HepG2 (cell line): ENCODE results near the gene IZUMO4. TPM values are rescaled to one million over a fixed set of nuclear protein-coding genes. Genes with fewer than 3 reads are reported as not detected.

Source experiments
- ATAC-seq: fragments of 200-7000 bp; cut with Tn5 transposase; 3 replicates; pipeline ENCODE4 v1.9.1; 2020; ENCODE audit warnings: mild to moderate bottlenecking, moderate library complexity
- BruUV-seq: library from RNA; stranded (reverse); fragments of 400-500 nt; replicated peaks from 2 replicates; lab custom pipeline; 2021; lab: Mats Ljungman, UMichigan
- CTCF ChIA-PET: fragments of 300-600 bp; formaldehyde crosslinking; extraction: SDS; loops from one replicate; lab custom pipeline; 2021; ENCODE audit warnings: low total read pairs, inconsistent platforms, low intra/inter-chr PET ratio; lab: Yijun Ruan, JAX
- POLR2A ChIA-PET: fragments of 350-600 bp; sonication (Branson Sonifier 250); formaldehyde crosslinking; loops from one replicate; lab custom pipeline; 2020; ENCODE audit warnings: antibody characterized with exemption, inconsistent platforms; lab: Yijun Ruan, JAX
- DNase-seq: peaks from one replicate; pipeline ENCODE4 v3.0.0-alpha.2; 2015; ENCODE audit warnings: low spot score
- FAIRE-seq: peaks from 3 replicates; lab custom pipeline; 2011; peaks lifted over from hg19 to GRCh38; lab: Jason Lieb, UNC
- H2AFZ ChIP-seq: one replicate; pipeline ENCODE4 v1.6.1; 2011; ENCODE audit warnings: low read length, inconsistent platforms
- H3K27ac ChIP-seq: fragments of 300-600 bp; 3 replicates; pipeline ENCODE4 v1.8.0; 2011; ENCODE audit warnings: mixed run types, mild to moderate bottlenecking, mixed read lengths, low read length, inconsistent platforms; ENCODE audit not compliant: insufficient read depth; ENCODE audit errors: extremely low read length
- H3K27me3 ChIP-seq, 2 experiments: fragments of 200-600 bp in 1 of 2; 2 replicates in 1 of 2; 3 replicates in 1 of 2; pipeline versions ENCODE4 v1.6.0 to v1.8.0; 2011; ENCODE audit warnings: low read length in 2 of 2, mild to moderate bottlenecking in 2 of 2, moderate library complexity in 2 of 2, inconsistent platforms in 1 of 2; ENCODE audit not compliant: insufficient read depth in 2 of 2, control insufficient read depth in 1 of 2
- H3K36me3 ChIP-seq, 2 experiments: fragments of 200-600 bp in 1 of 2; replicated peaks in 1 of 2; 2 replicates in 1 of 2; 3 replicates in 1 of 2; pipeline versions ENCODE4 v1.5.1 to v1.8.0; 2011; ENCODE audit warnings: low read length in 2 of 2, inconsistent platforms in 1 of 2; ENCODE audit not compliant: insufficient read depth in 2 of 2, control insufficient read depth in 1 of 2
- H3K4me1 ChIP-seq: 2 replicates; pipeline ENCODE4 v1.5.1; 2012; ENCODE audit warnings: low read length, inconsistent platforms; ENCODE audit not compliant: insufficient read depth
- H3K4me2 ChIP-seq: 2 replicates; pipeline ENCODE4 v1.6.0; 2011; ENCODE audit warnings: low read depth, low read length, inconsistent platforms
- H3K4me3 ChIP-seq, 3 experiments: fragments of 200-600 bp in 1 of 3; sonication (generic), shearing (Covaris generic) in 1 of 3; replicated peaks in 1 of 3; 2 replicates each; pipeline ENCODE4 v1.5.1; 2011 to 2016; ENCODE audit warnings: low read length in 3 of 3, inconsistent platforms in 2 of 3, low read depth in 2 of 3, mild to moderate bottlenecking in 2 of 3, control low read depth in 1 of 3, mixed read lengths in 1 of 3; ENCODE audit not compliant: insufficient read depth in 1 of 3
- H3K79me2 ChIP-seq: one replicate; pipeline ENCODE4 v1.6.1; 2011; ENCODE audit warnings: low read length, inconsistent platforms; ENCODE audit not compliant: insufficient read depth
- H3K9ac ChIP-seq: 2 replicates; pipeline ENCODE4 v1.6.0; 2011; ENCODE audit warnings: mild to moderate bottlenecking, low read depth, low read length, inconsistent platforms; ENCODE audit not compliant: insufficient read depth
- H3K9me3 ChIP-seq: 2 replicates; pipeline ENCODE4 v1.5.1; 2012; ENCODE audit warnings: mild to moderate bottlenecking, low read length
- H4K20me1 ChIP-seq: 2 replicates; pipeline ENCODE4 v1.6.0; 2011; ENCODE audit warnings: inconsistent platforms, mild to moderate bottlenecking, low read length, moderate library complexity; ENCODE audit not compliant: insufficient read depth
- CHD4 ChIP-seq: fragments of 200-600 bp; sonication (generic); IDR thresholded peaks from 2 replicates; pipeline ENCODE4 v1.7.0; 2017; ENCODE audit warnings: mild to moderate bottlenecking, low read length, borderline replicate concordance
- EEA1 ChIP-seq: sonication (generic); formaldehyde crosslinking; IDR thresholded peaks from 2 replicates; pipeline ENCODE4 v1.5.1; 2020; ENCODE audit warnings: mild to moderate bottlenecking, missing genetic modification reagents, borderline replicate concordance
- ETV5 ChIP-seq: IDR thresholded peaks from 2 replicates; pipeline ENCODE4 v1.6.1; 2018; ENCODE audit warnings: missing biosample characterization, missing genetic modification reagents, inconsistent platforms, borderline replicate concordance
- MBNL3 ChIP-seq: fragments of 250-450 bp; sonication (Bioruptor Pico); conservative IDR thresholded peaks from 2 replicates; pipeline ENCODE4 v1.8.0; 2022; ENCODE audit warnings: mild to moderate bottlenecking, inconsistent platforms
- SMAD3 ChIP-seq: sonication (generic); formaldehyde crosslinking; IDR thresholded peaks from 2 replicates; pipeline ENCODE4 v1.4.0; 2020; ENCODE audit warnings: missing genetic modification reagents
- WIZ ChIP-seq: sonication (generic); formaldehyde crosslinking; IDR thresholded peaks from 2 replicates; pipeline ENCODE4 v1.5.1; 2020; ENCODE audit warnings: mild to moderate bottlenecking, missing genetic modification reagents
- ZNF34 ChIP-seq: sonication (generic); formaldehyde crosslinking; IDR thresholded peaks from 2 replicates; pipeline ENCODE4 v1.4.0; 2020; ENCODE audit warnings: mild to moderate bottlenecking, missing genetic modification reagents, borderline replicate concordance
- ZNF432 ChIP-seq: sonication (generic); formaldehyde crosslinking; IDR thresholded peaks from 2 replicates; pipeline ENCODE4 v1.5.0; 2020; ENCODE audit warnings: missing genetic modification reagents, mild to moderate bottlenecking, borderline replicate concordance
- WGBS: methylation state at CpG from one replicate; pipeline ENCODE4 v1.1.6; 2017; ENCODE audit warnings: low lambda C conversion rate; 5-methylcytosine and 5-hydroxymethylcytosine counted together
- in situ Hi-C: cut with HindIII; loops from 2 replicates; pipeline ENCODE4 v1.10.0; 2017; ENCODE audit warnings: low pct_unique_long_range_greater_than_20kb; ENCODE audit not compliant: extremely low pct_ligation_motif_present
- intact Hi-C: fragments of 100-400 bp; cut with micrococcal nuclease; formaldehyde crosslinking; loops from one replicate; pipeline ENCODE4 v1.10.0; 2022; ENCODE audit not compliant: unreplicated experiment
- polyA plus RNA-seq, 8 experiments: library from polyadenylated mRNA; depleted of rRNA in 3 of 8; stranded (reverse) in 7 of 8; unstranded in 1 of 8; fragments of >200 nt; fragmentation: Illumina TruSeq in 4 of 8; extraction: Trizol in 4 of 8; gene quantifications; 2 replicates each; pipeline versions ENCODE4 v1.2.1 to v1.2.3, GENCODE V29; 2011 to 2016; ENCODE audit warnings: low read depth in 4 of 8, missing spikeins in 1 of 8, mixed read lengths in 1 of 8; ENCODE audit not compliant: insufficient read depth in 1 of 8
- total RNA-seq, 5 experiments: library from RNA; depleted of rRNA; stranded (reverse); fragments of >200 nt; fragmentation: Illumina TruSeq; extraction: Trizol; gene quantifications; 2 replicates each; pipeline ENCODE4 v1.2.3, GENCODE V29; 2016; ENCODE audit warnings: low read depth in 1 of 5
- TF ChIP-seq, protein P1 (sequence below): sonication (generic); formaldehyde crosslinking; IDR thresholded peaks from 2 replicates; pipeline ENCODE4 v1.4.0; 2020; ENCODE audit warnings: mild to moderate bottlenecking, missing genetic modification reagents, borderline replicate concordance
- TF ChIP-seq, protein P2 (sequence below): sonication (generic); formaldehyde crosslinking; IDR thresholded peaks from 2 replicates; pipeline ENCODE4 v1.8.0; 2022; ENCODE audit warnings: mild to moderate bottlenecking, missing genetic modification reagents; ENCODE audit not compliant: insufficient replicate concordance
- TF ChIP-seq, protein P3 (sequence below): IDR thresholded peaks from 2 replicates; pipeline ENCODE4 v1.6.1; 2012; ENCODE audit warnings: low read length, improper control_type of control experiment
- TF ChIP-seq, protein P4 (sequence below): sonication (generic); formaldehyde crosslinking; IDR thresholded peaks from 2 replicates; pipeline ENCODE4 v1.4.0; 2020; ENCODE audit warnings: missing genetic modification reagents, borderline replicate concordance

The IZUMO4 gene
- total and polyA plus RNA-seq, 2 of the 13 experiments (the other 11 are each of a cell fraction or from before 2014, with no cell fraction given), result 0.77 to 3.9 TPM

DNA sequence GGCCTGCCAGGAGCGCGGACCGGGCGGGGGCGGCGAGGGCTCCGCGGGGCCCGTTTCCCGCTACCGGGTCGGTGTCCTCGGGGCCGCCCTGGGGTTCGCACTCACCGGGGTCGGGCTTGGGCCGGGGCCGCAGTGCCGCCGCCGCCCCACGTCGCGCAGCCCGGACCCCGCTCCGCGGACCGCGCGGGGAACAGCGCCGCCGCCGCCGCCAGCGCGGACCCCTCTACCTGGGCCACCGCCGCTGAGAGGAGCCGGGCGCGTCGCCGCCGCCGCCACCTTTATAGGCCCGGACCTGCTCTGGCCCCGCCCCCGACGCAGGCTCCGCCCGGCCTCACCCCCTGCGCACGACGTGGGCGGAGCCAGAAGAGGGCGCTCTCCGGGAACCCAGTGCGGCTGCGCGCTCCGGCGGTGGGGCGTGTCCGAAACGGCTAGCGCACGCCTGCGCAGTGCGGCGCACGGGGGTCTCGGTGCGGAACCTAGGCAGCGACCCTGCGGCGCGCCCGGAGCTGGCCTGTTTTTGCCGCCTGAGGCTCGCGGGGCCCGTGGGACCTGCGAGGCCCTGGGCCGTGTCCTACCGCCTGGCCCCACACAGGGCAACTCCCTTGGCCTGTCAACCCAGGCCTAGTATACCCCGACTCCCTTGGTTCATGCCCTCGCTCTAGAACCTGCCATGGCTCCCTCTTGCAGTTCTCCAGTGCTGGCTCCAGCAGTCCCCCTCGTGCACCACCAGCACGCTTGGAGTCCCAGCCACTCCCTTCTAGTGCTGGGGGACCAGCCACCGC, 45.5 kb upstream of the IZUMO4 start, which contains the start of gene MKNK2:
TSS of gene MKNK2 (minus strand) at position 254 of the 782 bp plus-strand sequence. CDS start 393 bp downstream, outside the sequence.
- H3K27ac ChIP-seq, result peak within 1 kb of the TSS; percentile 63
- H3K9me3 ChIP-seq, result no peaks in the 10 kb centered on the region
- peak; percentile 64 for DNase-seq
- peak within 1 kb of the TSS; percentile 92 to 94 (median 93) for H3K4me3 ChIP-seq
- intact Hi-C loops (no loop called here), in situ Hi-C loops (no loop called here)
- no TSS peak for BruUV-seq
- FAIRE-seq, result peak; percentile 39
- no peak within 1 kb of the TSS for H2AFZ ChIP-seq
- WGBS, result 19% methylated on average over 5 of the region's 93 CpGs
- ChIA-PET CTCF (no interaction called here), POLR2A (interaction anchor here (0.6 to 2.5 kb wide), 15 partner anchors 8 to 291 kb away, joined by 3 to 40 read pairs (median 4); partner anchors contain the start of gene BTBD2)
- H3K79me2 ChIP-seq, result peaks cover 34% of the 10 kb centered on the region
- H3K4me1 ChIP-seq, result peaks cover 79% of the 10 kb centered on the region
- peaks cover 2 to 9% of the 10 kb centered on the region in 2 experiments; a peak in 3 of 5 replicates for H3K36me3 ChIP-seq
- peak; percentile 47 for ATAC-seq
- peak within 1 kb of the TSS; percentile 96 for H3K4me2 ChIP-seq
- H4K20me1 ChIP-seq, result peaks cover 39% of the 10 kb centered on the region
- peak within 1 kb of the TSS; percentile 86 for H3K9ac ChIP-seq
- no peaks in the 10 kb centered on the region for H3K27me3 ChIP-seq
- TF ChIP-seq WIZ (CRISPR knock-in tag), result no peak
- TF ChIP-seq ETV5, result no peak; the same call in none of the 2 replicates
- TF ChIP-seq, protein P1, sequence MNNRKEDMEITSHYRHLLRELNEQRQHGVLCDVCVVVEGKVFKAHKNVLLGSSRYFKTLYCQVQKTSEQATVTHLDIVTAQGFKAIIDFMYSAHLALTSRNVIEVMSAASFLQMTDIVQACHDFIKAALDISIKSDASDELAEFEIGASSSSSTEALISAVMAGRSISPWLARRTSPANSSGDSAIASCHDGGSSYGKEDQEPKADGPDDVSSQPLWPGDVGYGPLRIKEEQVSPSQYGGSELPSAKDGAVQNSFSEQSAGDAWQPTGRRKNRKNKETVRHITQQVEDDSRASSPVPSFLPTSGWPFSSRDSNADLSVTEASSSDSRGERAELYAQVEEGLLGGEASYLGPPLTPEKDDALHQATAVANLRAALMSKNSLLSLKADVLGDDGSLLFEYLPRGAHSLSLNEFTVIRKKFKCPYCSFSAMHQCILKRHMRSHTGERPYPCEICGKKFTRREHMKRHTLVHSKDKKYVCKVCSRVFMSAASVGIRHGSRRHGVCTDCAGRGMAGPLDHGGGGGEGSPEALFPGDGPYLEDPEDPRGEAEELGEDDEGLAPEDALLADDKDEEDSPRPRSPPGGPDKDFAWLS, result no peak
- 0 out of 2 replicates have a peak, but pooled peaks have one; percentile 28 for TF ChIP-seq ZNF34 (CRISPR knock-in tag)
- TF ChIP-seq, protein P2, sequence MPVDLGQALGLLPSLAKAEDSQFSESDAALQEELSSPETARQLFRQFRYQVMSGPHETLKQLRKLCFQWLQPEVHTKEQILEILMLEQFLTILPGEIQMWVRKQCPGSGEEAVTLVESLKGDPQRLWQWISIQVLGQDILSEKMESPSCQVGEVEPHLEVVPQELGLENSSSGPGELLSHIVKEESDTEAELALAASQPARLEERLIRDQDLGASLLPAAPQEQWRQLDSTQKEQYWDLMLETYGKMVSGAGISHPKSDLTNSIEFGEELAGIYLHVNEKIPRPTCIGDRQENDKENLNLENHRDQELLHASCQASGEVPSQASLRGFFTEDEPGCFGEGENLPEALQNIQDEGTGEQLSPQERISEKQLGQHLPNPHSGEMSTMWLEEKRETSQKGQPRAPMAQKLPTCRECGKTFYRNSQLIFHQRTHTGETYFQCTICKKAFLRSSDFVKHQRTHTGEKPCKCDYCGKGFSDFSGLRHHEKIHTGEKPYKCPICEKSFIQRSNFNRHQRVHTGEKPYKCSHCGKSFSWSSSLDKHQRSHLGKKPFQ (CRISPR knock-in tag), result no peak
- TF ChIP-seq, protein P3, sequence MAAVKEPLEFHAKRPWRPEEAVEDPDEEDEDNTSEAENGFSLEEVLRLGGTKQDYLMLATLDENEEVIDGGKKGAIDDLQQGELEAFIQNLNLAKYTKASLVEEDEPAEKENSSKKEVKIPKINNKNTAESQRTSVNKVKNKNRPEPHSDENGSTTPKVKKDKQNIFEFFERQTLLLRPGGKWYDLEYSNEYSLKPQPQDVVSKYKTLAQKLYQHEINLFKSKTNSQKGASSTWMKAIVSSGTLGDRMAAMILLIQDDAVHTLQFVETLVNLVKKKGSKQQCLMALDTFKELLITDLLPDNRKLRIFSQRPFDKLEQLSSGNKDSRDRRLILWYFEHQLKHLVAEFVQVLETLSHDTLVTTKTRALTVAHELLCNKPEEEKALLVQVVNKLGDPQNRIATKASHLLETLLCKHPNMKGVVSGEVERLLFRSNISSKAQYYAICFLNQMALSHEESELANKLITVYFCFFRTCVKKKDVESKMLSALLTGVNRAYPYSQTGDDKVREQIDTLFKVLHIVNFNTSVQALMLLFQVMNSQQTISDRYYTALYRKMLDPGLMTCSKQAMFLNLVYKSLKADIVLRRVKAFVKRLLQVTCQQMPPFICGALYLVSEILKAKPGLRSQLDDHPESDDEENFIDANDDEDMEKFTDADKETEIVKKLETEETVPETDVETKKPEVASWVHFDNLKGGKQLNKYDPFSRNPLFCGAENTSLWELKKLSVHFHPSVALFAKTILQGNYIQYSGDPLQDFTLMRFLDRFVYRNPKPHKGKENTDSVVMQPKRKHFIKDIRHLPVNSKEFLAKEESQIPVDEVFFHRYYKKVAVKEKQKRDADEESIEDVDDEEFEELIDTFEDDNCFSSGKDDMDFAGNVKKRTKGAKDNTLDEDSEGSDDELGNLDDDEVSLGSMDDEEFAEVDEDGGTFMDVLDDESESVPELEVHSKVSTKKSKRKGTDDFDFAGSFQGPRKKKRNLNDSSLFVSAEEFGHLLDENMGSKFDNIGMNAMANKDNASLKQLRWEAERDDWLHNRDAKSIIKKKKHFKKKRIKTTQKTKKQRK, result no peak
- TF ChIP-seq EEA1 (CRISPR knock-in tag), result no peak; the same call in 1 of the 2 replicates
- TF ChIP-seq SMAD3, result peak; percentile 24; the same call in 1 of the 2 replicates
- TF ChIP-seq, protein P4, sequence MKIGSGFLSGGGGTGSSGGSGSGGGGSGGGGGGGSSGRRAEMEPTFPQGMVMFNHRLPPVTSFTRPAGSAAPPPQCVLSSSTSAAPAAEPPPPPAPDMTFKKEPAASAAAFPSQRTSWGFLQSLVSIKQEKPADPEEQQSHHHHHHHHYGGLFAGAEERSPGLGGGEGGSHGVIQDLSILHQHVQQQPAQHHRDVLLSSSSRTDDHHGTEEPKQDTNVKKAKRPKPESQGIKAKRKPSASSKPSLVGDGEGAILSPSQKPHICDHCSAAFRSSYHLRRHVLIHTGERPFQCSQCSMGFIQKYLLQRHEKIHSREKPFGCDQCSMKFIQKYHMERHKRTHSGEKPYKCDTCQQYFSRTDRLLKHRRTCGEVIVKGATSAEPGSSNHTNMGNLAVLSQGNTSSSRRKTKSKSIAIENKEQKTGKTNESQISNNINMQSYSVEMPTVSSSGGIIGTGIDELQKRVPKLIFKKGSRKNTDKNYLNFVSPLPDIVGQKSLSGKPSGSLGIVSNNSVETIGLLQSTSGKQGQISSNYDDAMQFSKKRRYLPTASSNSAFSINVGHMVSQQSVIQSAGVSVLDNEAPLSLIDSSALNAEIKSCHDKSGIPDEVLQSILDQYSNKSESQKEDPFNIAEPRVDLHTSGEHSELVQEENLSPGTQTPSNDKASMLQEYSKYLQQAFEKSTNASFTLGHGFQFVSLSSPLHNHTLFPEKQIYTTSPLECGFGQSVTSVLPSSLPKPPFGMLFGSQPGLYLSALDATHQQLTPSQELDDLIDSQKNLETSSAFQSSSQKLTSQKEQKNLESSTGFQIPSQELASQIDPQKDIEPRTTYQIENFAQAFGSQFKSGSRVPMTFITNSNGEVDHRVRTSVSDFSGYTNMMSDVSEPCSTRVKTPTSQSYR, result no peak
- TF ChIP-seq CHD4, result peak; percentile 98; the same call in 1 of the 2 replicates
- TF ChIP-seq MBNL3 (CRISPR knock-in tag), result no peak
- TF ChIP-seq ZNF432 (CRISPR knock-in tag), result no peak
